CMK (cell line): ENCODE results near the gene ZNRF1.
A peak's percentile ranks its signal among the peaks of the same experiment; 100 is the strongest.

Experiments
- DNase-seq: peaks from one replicate; pipeline ENCODE4 v3.0.0-alpha.2; 2010; ENCODE audit warnings: low read depth

Gene ZNRF1

GRCh38 chr16:75027520-75028300, 28.9 kb downstream of the ZNRF1 start:
- no peak for DNase-seq

GRCh38 chr16:75028544-75029135, 29.8 kb downstream of the ZNRF1 start:
- no peak for DNase-seq

- DNase-seq: no peak
These were observed 31.0 kb downstream of the ZNRF1 start for GRCh38 chr16:75029854-75030253.

GRCh38 chr16:75032655-75033054, 33.8 kb downstream of the ZNRF1 start:
- DNase-seq: no peak

- no peak for DNase-seq
These were observed 36.7 kb downstream of the ZNRF1 start for GRCh38 chr16:75035410-75035968.

GRCh38 chr16:75038036-75038858, 39.4 kb downstream of the ZNRF1 start:
- DNase-seq: no peak

- no peak for DNase-seq
These were observed 41.1 kb downstream of the ZNRF1 start for GRCh38 chr16:75039941-75040340.

GRCh38 chr16:75042426-75043174, 43.8 kb downstream of the ZNRF1 start:
- DNase-seq: no peak

- DNase-seq: peak; percentile 91
These were observed 44.5 kb downstream of the ZNRF1 start for GRCh38 chr16:75043175-75043895.

GRCh38 chr16:75044800-75045361, 46.1 kb downstream of the ZNRF1 start:
- DNase-seq: no peak

- no peak for DNase-seq
These were observed 46.6 kb downstream of the ZNRF1 start for GRCh38 chr16:75045424-75045823.

GRCh38 chr16:75048054-75048453, 49.2 kb downstream of the ZNRF1 start:
- DNase-seq: no peak

- DNase-seq: peak; percentile 27
These were observed 49.7 kb downstream of the ZNRF1 start for GRCh38 chr16:75048530-75048929.

GRCh38 chr16:75052481-75053202, 53.8 kb downstream of the ZNRF1 start:
- no peak for DNase-seq

GRCh38 chr16:75053791-75054555, 55.1 kb downstream of the ZNRF1 start:
- DNase-seq: peak; percentile 80

GRCh38 chr16:75054556-75054947, 55.7 kb downstream of the ZNRF1 start:
- DNase-seq: no peak

GRCh38 chr16:75058806-75059205, 60.0 kb downstream of the ZNRF1 start:
- DNase-seq: no peak

GRCh38 chr16:75059411-75059810, 60.6 kb downstream of the ZNRF1 start:
- no peak for DNase-seq

- DNase-seq: no peak
These were observed 61.9 kb downstream of the ZNRF1 start for GRCh38 chr16:75060723-75061122.
